Ovary (tissue), 9 donors: Measurements from ENCODE around the gene FADD. TPM values are rescaled to one million over a fixed set of nuclear protein-coding genes. Genes with fewer than 3 reads are reported as not detected.

Experiments
- DNase-seq, 5 donors: peaks; one replicate each; pipeline ENCODE4 v3.0.0-alpha.2; 2019 to 2020
- H3K27ac ChIP-seq, 2 donors: fragments of 200-600 bp; one replicate each; pipeline versions ENCODE4 v1.5.1 to v1.8.0; 2019 to 2022
- H3K27me3 ChIP-seq: fragments of 200-600 bp; one replicate; pipeline ENCODE4 v1.8.0; 2022
- H3K36me3 ChIP-seq: fragments of 200-600 bp; sonication (generic); one replicate; pipeline ENCODE4 v1.5.1; 2019
- H3K4me1 ChIP-seq: one replicate; pipeline ENCODE4 v1.8.1; 2013; ENCODE audit warnings: mild to moderate bottlenecking, moderate library complexity; ENCODE audit not compliant: insufficient read depth
- H3K4me3 ChIP-seq: fragments of 200-600 bp; sonication (generic); one replicate; pipeline ENCODE4 v1.5.1; 2017
- H3K9me3 ChIP-seq, 2 donors: fragments of 200-600 bp in 1 of 2; sonication (generic) in 1 of 2; one replicate each; pipeline versions ENCODE4 v1.5.1 to v1.8.1; 2013 to 2019; ENCODE audit warnings: mild to moderate bottlenecking in 1 of 2, moderate library complexity in 1 of 2
- CTCF ChIP-seq, 3 donors: fragments of 450-650 bp in 2 of 3; fragments of 200-600 bp in 1 of 3; IDR thresholded peaks; one replicate each; pipeline versions ENCODE4 v1.5.1 to v1.8.0; 2016 to 2022; ENCODE audit warnings: antibody characterized with exemption in 3 of 3, mild to moderate bottlenecking in 1 of 3
- EP300 ChIP-seq: sonication (generic); formaldehyde crosslinking; IDR thresholded peaks from one replicate; pipeline ENCODE4 v1.6.1; 2017; ENCODE audit warnings: antibody characterized with exemption
- POLR2A ChIP-seq: fragments of 450-650 bp; IDR thresholded peaks from one replicate; pipeline ENCODE4 v1.6.1; 2017; ENCODE audit warnings: antibody characterized with exemption, mild to moderate bottlenecking, moderate library complexity
- WGBS, 3 donors: extraction: QIAGEN DNeasy Blood & Tissue Kit in 1 of 3; methylation state at CpG; one replicate each; pipeline versions ENCODE4 v1.1.5 to v1.1.7; 2013 to 2017; 5-methylcytosine and 5-hydroxymethylcytosine counted together
- intact Hi-C, 4 donors: fragments of 100-400 bp; cut with DNase I; formaldehyde crosslinking; loops; one replicate each; pipeline versions ENCODE4 v1.11.0 to v1.15.1; 2022 to 2023
- polyA plus RNA-seq, 2 donors: library from polyadenylated mRNA; stranded (reverse); fragments of 200-250 nt in 1 of 2; fragments of 350-450 nt in 1 of 2; fragmentation: Illumina TruSeq in 1 of 2; extraction: RNeasy Lipid Tissue Mini Kit (QIAGEN cat#74804) in 1 of 2; gene quantifications; one replicate each; pipeline ENCODE4 v1.2.3, GENCODE V29; 2013 to 2014
- total RNA-seq, 7 donors: library from RNA; depleted of rRNA in 2 of 7; stranded (reverse); fragments of >200 nt in 2 of 7; fragmentation: NEBNext Ultra II Directional in 3 of 7; extraction: Animal tissue kit (Norgen Biotek cat#: 25700) in 3 of 7; gene quantifications; one replicate each; pipeline versions ENCODE4 v1.1.0 to v1.2.4, GENCODE V29; 2016 to 2023
- donor health status: DM: no; HTN: no; CAD: no; lungs with moderate emphysema.
- donor health status: DM: no; HTN: no; CAD: no.
- donor health status: Bipolar disorder and iron deficiency.
- donor health status: DM: yes; HTN: yes; CAD: no.
- donor health status: DM: no; HTN: no; CAD: no.
- donor health status: DM: yes; HTN: yes; CAD: no.

The FADD gene
- total and polyA plus RNA-seq, 9 donors = 13.1 to 22.3 (median 16.5) TPM

GRCh38 chr11:70183032-70183431 is 20.1 kb upstream of the FADD start:
- no peaks in the 10 kb centered on the region for H3K36me3 ChIP-seq
- intact Hi-C loops = no loop called here
- TF ChIP-seq CTCF (IDR thresholded peaks at IDR 0.05) (no peak), EP300 (no peak)

GRCh38 chr11:70183483-70184176 is 19.5 kb upstream of the FADD start:
- no peak for TF ChIP-seq POLR2A
- no peak for TF ChIP-seq EP300
- no peaks in the 10 kb centered on the region for H3K9me3 ChIP-seq
- 75 to 83% (median 76%) methylated on average over 11 of the region's 11 CpGs for WGBS, 3 donors
- H3K4me3 ChIP-seq = no peak overlapping the region
- no peak overlapping the region for H3K27ac ChIP-seq
- no peak for DNase-seq
- H3K36me3 ChIP-seq = no peaks in the 10 kb centered on the region
- H3K4me1 ChIP-seq = no peaks in the 10 kb centered on the region
- intact Hi-C loops = no loop called here
- no peaks in the 10 kb centered on the region for H3K27me3 ChIP-seq

More at GRCh38 chr11:70183032-70183431, 20.1 kb upstream of the FADD start:
- Histone ChIP-seq H3K4me3 (no peak overlapping the region), H3K4me1 (no peaks in the 10 kb centered on the region), H3K27ac (no peak overlapping the region), H3K9me3 (no peaks in the 10 kb centered on the region), H3K27me3 (no peaks in the 10 kb centered on the region)
- DNase-seq = no peak
- WGBS, 3 donors = 97 to 100% (median 100%) methylated on average over 1 of the region's 1 CpG

- intact Hi-C loops = no loop called here
- no peaks in the 10 kb centered on the region for H3K27me3 ChIP-seq
- 50 to 64% (median 62%) methylated on average over 9 of the region's 9 CpGs for WGBS, 3 donors
- no peak for DNase-seq
- H3K4me1 ChIP-seq = no peaks in the 10 kb centered on the region
- no peak overlapping the region for H3K27ac ChIP-seq
- H3K9me3 ChIP-seq = no peaks in the 10 kb centered on the region
- H3K36me3 ChIP-seq = no peaks in the 10 kb centered on the region
- no peak overlapping the region for H3K4me3 ChIP-seq
- TF ChIP-seq POLR2A (no peak), EP300 (no peak), CTCF (IDR thresholded peaks at IDR 0.05) (no peak)
These were observed 18.7 kb upstream of the FADD start for GRCh38 chr11:70184396-70184795.

GRCh38 chr11:70185348-70186055 is 17.6 kb upstream of the FADD start:
- no peaks in the 10 kb centered on the region for H3K27me3 ChIP-seq
- DNase-seq = no peak
- WGBS, 3 donors = 84 to 89% (median 88%) methylated on average over 28 of the region's 28 CpGs
- intact Hi-C loops = loop anchor here in 1 of 4 donors (5.0 kb wide), 1 partner anchor 278 kb away; no protein-coding TSS in a partner anchor
- no peaks in the 10 kb centered on the region for H3K36me3 ChIP-seq
- TF ChIP-seq CTCF (IDR thresholded peaks at IDR 0.05) = no peak
- TF ChIP-seq EP300 = no peak
- no peak for TF ChIP-seq POLR2A
- H3K27ac ChIP-seq = no peak overlapping the region
- H3K4me3 ChIP-seq = no peak overlapping the region
- H3K9me3 ChIP-seq = no peaks in the 10 kb centered on the region
- H3K4me1 ChIP-seq = no peaks in the 10 kb centered on the region

GRCh38 chr11:70186420-70186819 is 16.7 kb upstream of the FADD start:
- no peak for TF ChIP-seq EP300
- no peak for TF ChIP-seq CTCF (IDR thresholded peaks at IDR 0.05)
- TF ChIP-seq POLR2A = no peak
- no peak overlapping the region for H3K27ac ChIP-seq
- H3K4me1 ChIP-seq = no peaks in the 10 kb centered on the region
- no peaks in the 10 kb centered on the region for H3K27me3 ChIP-seq
- no peaks in the 10 kb centered on the region for H3K9me3 ChIP-seq
- intact Hi-C loops = loop anchor here in 1 of 4 donors (5.0 kb wide), 1 partner anchor 279 kb away; no protein-coding TSS in a partner anchor
- no peak for DNase-seq
- WGBS, 3 donors = 81 to 90% (median 86%) methylated on average over 6 of the region's 6 CpGs
- H3K4me3 ChIP-seq = no peak overlapping the region
- no peaks in the 10 kb centered on the region for H3K36me3 ChIP-seq
